ENCODE measurements around the gene PLA2G4F. TPM values are rescaled to one million over a fixed set of nuclear protein-coding genes. Genes with fewer than 3 reads are reported as not detected.

Gene PLA2G4F
- total RNA-seq, 1 experiment from 2014 or later = 1.9 TPM

DNA sequence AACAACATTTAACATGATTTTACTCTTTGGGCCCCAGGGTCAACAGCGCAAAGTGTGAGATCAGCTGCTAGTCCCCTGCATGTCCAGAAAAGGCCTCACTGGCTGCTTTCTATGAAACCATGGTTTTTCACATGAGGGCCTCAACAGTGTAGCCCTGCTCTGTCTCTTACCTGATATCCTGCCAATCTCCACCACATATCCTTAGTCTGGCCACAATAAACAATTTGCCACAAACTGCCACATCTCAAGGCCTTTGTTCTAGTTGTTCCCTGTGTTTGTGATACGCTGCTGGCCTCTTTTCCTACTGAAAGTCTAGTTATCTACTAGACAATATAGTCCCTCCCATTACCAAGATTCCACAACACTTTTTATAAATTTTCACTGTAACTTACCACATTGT, 33.9 kb upstream of the PLA2G4F start:
- Histone ChIP-seq H3K9me2 (ENCODE audit: insufficient read depth) (no peaks in the 10 kb centered on the region), H3K79me2 (ENCODE audit: low read depth) (no peaks in the 10 kb centered on the region), H3K4me3 (no peak overlapping the region), H3K4me1 (replicated peaks; ENCODE audit: insufficient read depth) (no peaks in the 10 kb centered on the region), H3K4me2 (no peak overlapping the region), H3F3A (ENCODE audit: insufficient read depth, low read depth) (no peaks in the 10 kb centered on the region), H3K9me3 (ENCODE audit: insufficient read depth, low read depth) (no peaks in the 10 kb centered on the region), H3K27ac (no peak overlapping the region), H4K20me1 (ENCODE audit: insufficient read depth) (no peaks in the 10 kb centered on the region), H3K36me3 (ENCODE audit: low read depth) (peaks cover 10% of the 10 kb centered on the region; the same call in 1 of the 2 replicates), H2AFZ (no peak overlapping the region), H3K27me3 (ENCODE audit: insufficient read depth, low read depth) (no peaks in the 10 kb centered on the region)
- POLR2A ChIA-PET (ENCODE audit: unreplicated experiment) = no interaction called here
- no peak for TF ChIP-seq EZH2 (IDR thresholded peaks at IDR 0.05; ENCODE audit: low read depth)
- TF ChIP-seq, protein P1, sequence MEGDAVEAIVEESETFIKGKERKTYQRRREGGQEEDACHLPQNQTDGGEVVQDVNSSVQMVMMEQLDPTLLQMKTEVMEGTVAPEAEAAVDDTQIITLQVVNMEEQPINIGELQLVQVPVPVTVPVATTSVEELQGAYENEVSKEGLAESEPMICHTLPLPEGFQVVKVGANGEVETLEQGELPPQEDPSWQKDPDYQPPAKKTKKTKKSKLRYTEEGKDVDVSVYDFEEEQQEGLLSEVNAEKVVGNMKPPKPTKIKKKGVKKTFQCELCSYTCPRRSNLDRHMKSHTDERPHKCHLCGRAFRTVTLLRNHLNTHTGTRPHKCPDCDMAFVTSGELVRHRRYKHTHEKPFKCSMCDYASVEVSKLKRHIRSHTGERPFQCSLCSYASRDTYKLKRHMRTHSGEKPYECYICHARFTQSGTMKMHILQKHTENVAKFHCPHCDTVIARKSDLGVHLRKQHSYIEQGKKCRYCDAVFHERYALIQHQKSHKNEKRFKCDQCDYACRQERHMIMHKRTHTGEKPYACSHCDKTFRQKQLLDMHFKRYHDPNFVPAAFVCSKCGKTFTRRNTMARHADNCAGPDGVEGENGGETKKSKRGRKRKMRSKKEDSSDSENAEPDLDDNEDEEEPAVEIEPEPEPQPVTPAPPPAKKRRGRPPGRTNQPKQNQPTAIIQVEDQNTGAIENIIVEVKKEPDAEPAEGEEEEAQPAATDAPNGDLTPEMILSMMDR (conservative IDR thresholded peaks at IDR 0.05) = no peak
- BruUV-seq (replicated peaks) = no TSS peak
- intact Hi-C loops (cut with micrococcal nuclease; ENCODE audit: unreplicated experiment) = no loop called here
- CTCF ChIA-PET = no interaction called here
- DNase-seq = no peak

DNA sequence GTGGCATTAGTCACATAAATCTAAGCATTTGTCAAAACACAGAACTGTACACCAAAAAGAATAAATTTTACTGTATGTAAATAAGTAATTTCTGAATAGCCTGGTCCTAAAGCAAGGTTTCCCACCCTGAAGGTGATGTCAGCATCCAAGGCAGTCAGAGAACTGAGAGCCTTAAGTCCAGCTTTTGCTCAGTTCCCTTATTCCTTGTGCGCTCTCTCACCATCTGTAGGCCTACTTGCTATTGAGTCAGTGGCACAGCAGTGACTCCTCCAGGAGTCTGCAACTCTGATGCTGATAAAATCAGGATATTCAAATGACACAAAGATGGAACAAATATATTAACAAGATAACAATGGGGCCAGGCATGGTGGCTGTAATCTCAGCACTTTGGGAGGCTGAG, 29.4 kb upstream of the PLA2G4F start:
- no TSS peak for BruUV-seq (replicated peaks)
- no peak for TF ChIP-seq EZH2 (IDR thresholded peaks at IDR 0.05; ENCODE audit: low read depth)
- TF ChIP-seq, protein P1 (conservative IDR thresholded peaks at IDR 0.05) = no peak
- no peak overlapping the region for H3K4me3 ChIP-seq
- no peaks in the 10 kb centered on the region for H3K27me3 ChIP-seq (ENCODE audit: insufficient read depth, low read depth)
- no peaks in the 10 kb centered on the region for H3K9me3 ChIP-seq (ENCODE audit: insufficient read depth, low read depth)
- DNase-seq = no peak
- intact Hi-C loops (cut with micrococcal nuclease; ENCODE audit: unreplicated experiment) = no loop called here
- no peaks in the 10 kb centered on the region for H3F3A ChIP-seq (ENCODE audit: insufficient read depth, low read depth)
- ChIA-PET POLR2A (ENCODE audit: unreplicated experiment) (no interaction called here), CTCF (no interaction called here)
- no peak overlapping the region for H2AFZ ChIP-seq
- H4K20me1 ChIP-seq (ENCODE audit: insufficient read depth) = no peaks in the 10 kb centered on the region
- peaks cover 15% of the 10 kb centered on the region; the same call in 1 of the 2 replicates for H3K36me3 ChIP-seq (ENCODE audit: low read depth)
- H3K79me2 ChIP-seq (ENCODE audit: low read depth) = no peaks in the 10 kb centered on the region
- H3K4me1 ChIP-seq (replicated peaks; ENCODE audit: insufficient read depth) = no peaks in the 10 kb centered on the region
- H3K27ac ChIP-seq = no peak overlapping the region
- H3K4me2 ChIP-seq = no peak overlapping the region
- no peaks in the 10 kb centered on the region for H3K9me2 ChIP-seq (ENCODE audit: insufficient read depth)

DNA sequence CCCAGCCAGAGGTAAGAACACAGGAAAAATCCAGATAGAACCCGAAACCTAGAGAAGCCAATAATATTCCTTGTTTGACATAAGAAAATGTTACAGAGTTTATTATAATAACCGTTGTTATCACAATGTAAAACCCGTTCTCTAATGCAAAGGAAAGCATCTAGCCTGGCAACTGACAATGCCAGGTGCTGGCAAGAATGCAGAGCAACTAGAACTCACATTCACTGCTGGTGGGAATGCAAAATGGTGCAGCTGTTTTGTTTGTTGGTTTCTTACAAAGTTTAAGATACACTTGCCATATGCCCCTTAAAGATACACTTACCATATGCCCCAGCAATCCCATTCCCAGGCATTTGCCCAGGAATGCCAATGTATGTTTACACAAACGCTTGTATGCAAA, 28.3 kb upstream of the PLA2G4F start:
- Histone ChIP-seq H3K9me3 (ENCODE audit: insufficient read depth, low read depth) (no peaks in the 10 kb centered on the region), H3K79me2 (ENCODE audit: low read depth) (no peaks in the 10 kb centered on the region), H3K27me3 (ENCODE audit: insufficient read depth, low read depth) (no peaks in the 10 kb centered on the region), H4K20me1 (ENCODE audit: insufficient read depth) (no peaks in the 10 kb centered on the region), H3K4me1 (replicated peaks; ENCODE audit: insufficient read depth) (no peaks in the 10 kb centered on the region), H3K4me3 (no peak overlapping the region), H3K27ac (no peak overlapping the region), H3K4me2 (no peak overlapping the region), H2AFZ (no peak overlapping the region), H3F3A (ENCODE audit: insufficient read depth, low read depth) (no peaks in the 10 kb centered on the region), H3K9me2 (ENCODE audit: insufficient read depth) (no peaks in the 10 kb centered on the region), H3K36me3 (ENCODE audit: low read depth) (0 out of 2 replicates have a peak, but pooled peaks cover 5% of the 10 kb centered on the region)
- ChIA-PET CTCF (no interaction called here), POLR2A (ENCODE audit: unreplicated experiment) (interaction anchor here (0.5 kb wide), 1 partner anchor 28 kb away, joined by 5 read pairs; the partner anchor contains the start of gene PLA2G4F)
- DNase-seq = no peak
- no TSS peak for BruUV-seq (replicated peaks)
- no peak for TF ChIP-seq EZH2 (IDR thresholded peaks at IDR 0.05; ENCODE audit: low read depth)
- TF ChIP-seq, protein P1 (conservative IDR thresholded peaks at IDR 0.05) = no peak
- intact Hi-C loops (cut with micrococcal nuclease; ENCODE audit: unreplicated experiment) = no loop called here

All from PC-9 (cell line).